Ammon's horn (tissue), 1 donor: ENCODE measurements around the gene TOB1.

Source experiments
- DNase-seq: peaks from one replicate; pipeline ENCODE4 v3.0.0-alpha.2; 2016; ENCODE audit warnings: low spot score

The TOB1 gene

GRCh38 chr17:50845240-50846147 lies 20.7 kb downstream of the TOB1 start:
- no peak for DNase-seq

- peak; percentile 76 for DNase-seq
These were observed 21.9 kb downstream of the TOB1 start for GRCh38 chr17:50844117-50844700.

- no peak for DNase-seq
These were observed 22.8 kb downstream of the TOB1 start for GRCh38 chr17:50843150-50843905.

DNA sequence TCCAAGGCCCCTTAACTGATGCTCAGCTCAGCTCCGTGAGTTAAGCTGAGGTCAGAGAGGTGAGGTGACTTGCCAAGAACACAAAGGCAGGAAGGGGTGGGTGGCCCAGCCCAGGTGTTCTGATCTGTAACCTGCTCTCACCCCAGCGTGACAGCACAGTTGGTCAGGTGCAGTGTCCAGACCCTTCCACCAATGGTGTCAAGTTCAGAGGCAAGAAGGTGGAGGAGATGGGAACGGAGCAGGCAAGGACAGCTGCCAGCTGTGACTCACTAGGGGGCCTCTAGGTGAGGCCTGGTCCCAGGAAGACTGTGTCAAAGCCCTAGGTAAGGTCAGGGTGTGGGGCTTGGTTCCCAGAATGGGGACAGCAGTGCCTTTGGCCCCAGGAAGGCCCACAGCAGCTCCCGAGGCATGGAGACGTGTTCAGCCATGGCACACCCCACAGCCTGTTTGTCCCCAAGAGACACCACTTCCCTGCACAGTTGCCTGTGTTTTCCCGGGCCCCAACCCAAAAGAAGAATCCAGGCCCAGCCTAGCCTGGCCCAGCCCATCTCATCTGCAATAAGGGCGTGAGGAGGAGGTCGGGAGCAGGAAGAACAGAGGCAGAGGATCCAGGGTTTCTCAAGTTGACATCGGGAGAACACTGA lies 23.5 kb downstream of the TOB1 start:
- no peak for DNase-seq

DNA sequence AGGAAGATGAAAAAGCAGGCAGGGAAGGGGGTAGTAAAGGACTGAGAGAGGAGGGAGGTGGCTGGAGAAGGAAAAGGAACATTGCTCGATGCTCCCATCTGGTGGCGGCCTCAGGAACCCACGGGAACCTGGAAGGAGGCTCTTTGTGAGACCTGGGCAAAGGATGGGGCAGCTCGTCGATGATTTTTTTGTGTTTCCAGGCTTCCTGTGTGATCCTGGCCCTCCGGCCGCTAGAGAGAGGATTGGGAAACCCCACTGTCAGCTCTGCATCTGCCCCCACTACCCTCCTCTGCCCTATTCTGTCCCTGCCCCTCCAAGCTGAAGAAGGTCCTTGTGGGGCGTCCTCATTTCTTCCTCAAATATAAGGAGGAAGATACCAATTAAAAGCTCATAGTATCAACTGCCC lies 24.2 kb downstream of the TOB1 start:
- DNase-seq = peak; percentile 90

GRCh38 chr17:50841277-50841948 lies 24.7 kb downstream of the TOB1 start:
- DNase-seq = no peak

- no peak for DNase-seq
These were observed 25.8 kb downstream of the TOB1 start for GRCh38 chr17:50840311-50840851.

- DNase-seq = no peak
These were observed 26.4 kb downstream of the TOB1 start for GRCh38 chr17:50839591-50840310.

DNA sequence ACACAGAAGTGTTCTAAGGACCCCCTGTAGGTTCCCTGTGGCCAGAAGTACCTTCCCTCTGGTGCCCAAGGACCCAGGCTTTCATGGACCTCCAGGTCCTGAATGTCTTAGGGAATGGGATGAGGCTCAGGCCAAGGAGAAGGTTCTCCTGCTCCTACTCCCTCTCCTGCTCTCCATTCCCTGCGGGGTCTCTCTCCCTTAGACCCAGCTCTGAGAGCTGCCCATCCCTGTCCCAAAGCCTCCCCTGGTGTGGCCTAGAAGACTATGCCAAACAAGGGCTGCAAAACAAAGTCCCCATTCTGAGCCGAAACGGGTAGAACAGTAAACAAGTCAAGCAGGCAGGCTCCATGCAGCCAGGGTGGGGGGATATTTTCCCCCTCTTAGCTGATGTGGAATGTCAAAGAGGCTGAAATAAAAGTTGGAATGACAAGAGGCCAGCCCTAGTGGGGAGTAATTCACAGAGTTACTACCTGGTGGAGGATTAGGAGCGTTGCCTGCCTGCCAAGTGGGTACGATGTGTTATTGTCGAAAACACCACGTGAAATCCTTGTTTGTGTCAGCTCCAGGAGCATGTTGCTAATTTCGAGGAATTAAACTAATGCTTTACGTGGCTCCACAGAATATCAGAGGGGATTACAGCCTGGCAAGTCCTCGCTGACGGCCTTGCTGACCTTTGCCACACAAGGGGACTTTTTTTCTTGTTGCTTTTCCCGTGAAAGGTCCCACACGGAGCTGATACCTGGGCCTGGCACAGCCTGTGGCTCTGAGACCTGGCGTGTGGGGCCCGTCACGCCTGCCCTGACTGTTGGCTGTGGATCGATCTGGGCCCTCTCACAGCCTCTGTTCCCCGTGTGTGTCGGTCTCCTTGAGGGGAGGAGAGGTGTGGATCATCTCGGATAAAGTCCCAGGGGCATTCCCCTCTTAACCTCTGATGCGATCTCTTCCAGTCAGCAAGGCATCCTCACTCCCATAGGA lies 27.9 kb downstream of the TOB1 start:
- peak; percentile 84 for DNase-seq

DNA sequence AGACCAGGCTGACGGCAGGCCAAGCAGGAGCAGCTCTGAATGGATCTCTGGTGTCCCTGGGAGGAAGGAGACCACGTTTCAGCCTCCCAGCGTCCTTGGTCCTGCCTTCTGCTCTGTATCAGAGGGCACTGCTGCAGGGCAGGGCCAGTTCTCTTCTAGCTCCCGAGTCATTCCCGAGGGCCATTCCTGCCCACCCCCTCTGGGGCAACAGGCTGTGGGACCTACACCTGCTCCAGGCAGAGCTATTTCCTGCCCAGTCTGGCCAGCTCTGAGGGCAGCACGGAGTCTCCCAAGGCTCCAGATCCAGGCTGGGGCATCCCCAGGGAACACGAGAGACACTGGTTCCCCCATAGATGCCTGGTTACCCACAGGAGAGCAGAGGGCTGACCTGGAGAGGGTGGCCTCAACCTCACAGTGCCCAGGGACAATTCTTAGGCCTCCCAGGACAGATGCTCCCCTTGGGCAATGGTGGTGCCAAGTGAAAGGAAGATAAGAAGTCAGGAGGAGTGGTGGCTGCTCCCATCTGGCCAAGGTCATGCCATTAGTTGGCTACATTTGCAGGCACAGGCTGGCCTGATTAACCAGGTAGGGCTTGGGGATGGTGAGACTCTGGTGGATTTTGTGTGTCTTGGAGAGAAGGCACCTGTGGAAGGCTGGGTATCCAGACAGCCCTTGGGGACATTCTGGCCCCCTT lies 28.7 kb downstream of the TOB1 start:
- DNase-seq = no peak

DNA sequence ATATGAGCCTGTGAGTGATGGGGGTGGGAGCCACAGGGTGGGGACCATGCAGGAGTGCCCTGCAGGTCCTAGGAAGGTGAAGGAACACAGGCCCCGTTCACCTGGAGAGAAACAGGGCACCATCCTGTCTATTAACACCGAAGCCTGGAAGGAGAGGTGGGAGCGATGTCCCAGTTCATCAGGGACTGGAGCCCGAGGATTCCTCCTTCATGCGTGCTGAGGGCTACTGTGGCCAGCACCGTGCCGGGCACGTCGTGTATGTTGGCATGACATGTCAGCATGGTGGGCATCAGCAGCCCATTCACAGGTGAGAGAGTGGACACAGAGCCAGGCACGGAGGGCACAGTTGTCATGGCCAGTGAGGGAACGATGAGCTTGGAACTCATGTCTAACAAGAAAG lies 29.3 kb downstream of the TOB1 start:
- no peak for DNase-seq

GRCh38 chr17:50835301-50836234 lies 30.6 kb downstream of the TOB1 start, which contains the start of gene WFIKKN2:
TSS of gene WFIKKN2 (plus strand) at chr17:50835586. CDS start at chr17:50835938, 352 bp downstream.
- DNase-seq = no peak

DNA sequence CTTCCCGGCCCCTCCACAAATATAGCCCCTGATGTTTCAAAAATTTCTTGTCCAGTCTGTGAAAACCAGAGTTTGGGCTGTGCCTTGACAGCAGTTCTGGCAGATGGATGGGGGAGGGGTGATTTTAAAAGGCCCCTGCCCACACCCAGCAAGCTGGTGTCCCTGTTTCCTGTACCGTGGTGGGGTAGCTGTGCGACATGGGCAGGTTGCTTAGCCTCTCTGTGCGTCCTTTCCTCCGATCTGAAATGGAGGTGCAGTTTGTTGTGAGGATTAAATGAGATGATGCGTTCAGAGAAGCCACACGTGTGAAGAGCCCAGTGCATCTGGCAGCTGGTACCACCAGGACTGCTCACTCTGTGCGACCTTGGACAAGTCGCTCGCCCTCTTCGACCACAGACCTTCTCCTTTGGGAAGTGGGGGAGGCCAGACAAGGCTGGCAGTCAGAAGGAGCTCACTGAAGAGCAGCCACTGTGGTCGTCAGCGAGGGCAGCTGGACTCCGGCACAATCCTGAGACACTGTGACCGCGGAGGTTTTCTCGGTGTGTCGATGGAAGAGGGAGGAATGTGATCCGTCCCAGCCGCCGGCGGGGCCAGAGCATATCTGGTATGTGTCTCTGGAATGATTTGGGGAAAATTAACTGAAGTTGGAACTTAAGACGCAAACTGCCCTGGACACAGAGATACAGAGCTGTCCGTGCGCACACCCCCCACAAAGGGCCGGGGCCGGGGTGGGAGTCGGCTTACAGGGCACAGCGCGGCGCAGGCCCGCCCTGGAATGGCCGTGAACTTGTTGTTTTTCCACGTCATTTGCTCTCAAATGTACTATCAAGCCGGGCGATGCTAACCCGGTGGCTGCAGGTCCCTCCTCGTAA lies 31.5 kb downstream of the TOB1 start:
- DNase-seq = no peak

DNA sequence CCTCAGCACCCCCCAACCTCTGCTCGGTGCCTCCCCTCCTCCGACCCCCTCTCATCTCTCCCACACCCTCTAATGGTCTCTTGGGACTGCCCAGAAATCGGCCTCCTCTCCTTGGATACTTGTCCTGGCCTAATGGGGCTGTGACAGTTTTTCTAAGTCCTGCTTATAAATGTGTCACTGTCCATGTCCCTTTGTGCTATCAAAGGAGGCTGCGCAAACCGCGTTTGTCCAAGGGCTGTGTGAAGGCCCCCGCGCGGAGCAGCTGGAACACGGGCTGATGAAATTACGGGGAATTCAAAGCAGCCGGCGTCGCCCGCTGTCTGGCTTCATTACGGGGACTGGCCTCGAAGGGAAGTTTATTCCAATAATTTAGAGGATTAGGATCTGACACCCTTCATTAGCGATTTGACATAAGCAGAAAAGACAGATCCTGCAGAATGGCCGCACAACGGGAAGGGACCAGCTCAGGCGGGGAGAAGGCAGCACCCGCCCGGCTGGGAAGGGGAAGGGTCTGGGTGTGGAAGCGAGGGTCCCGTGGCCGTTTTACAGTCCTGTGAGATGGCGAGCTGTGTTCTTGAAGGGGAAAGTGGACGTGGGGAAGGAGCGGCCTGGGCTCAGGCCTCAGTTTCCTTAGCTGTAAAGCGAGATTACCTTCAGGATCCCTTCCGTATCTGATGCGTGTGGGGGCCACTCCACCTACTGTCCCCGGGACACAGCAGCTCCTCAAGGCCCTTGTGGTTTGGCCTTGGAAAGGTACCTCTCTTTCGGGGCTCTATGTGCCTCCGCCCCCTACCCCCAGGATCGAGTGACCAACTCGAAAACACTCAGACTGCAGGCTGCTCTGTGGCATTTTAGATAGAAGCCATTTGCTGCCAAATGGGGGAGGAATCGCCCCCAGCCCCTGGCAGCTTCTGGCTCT lies 32.4 kb downstream of the TOB1 start:
- DNase-seq = no peak

DNA sequence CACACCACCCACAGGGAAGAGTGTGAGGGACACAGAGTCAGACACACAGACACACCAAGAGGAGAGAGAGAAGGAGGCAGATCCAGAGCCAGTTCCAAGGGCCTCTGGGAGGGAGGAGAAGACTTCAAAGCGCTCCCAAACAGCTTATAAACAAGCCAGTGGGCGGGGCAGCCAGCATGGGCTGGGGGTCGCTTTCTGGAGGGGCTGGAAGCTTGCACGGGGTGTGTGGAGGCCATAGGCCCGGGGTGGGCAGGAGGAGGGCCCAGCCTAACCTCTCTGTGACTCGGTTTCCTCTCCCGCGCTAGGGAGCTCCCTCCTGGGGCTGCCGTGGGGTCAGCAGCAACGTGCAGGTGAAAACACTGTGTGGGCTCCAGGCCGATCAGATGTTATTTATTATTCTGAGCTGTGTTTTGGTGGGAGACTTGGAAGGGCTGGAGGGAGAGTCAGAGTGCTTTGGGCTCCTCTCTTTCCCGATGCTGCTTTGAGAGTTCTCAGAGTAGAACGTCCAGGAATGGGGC lies 33.2 kb downstream of the TOB1 start:
- DNase-seq = no peak
